Ecto neural progenitor cell (in vitro differentiated cells): ENCODE results near the gene MESD.
"Not testable (repeated sequence)": the region's sequence is repeated elsewhere in the genome, so short reads cannot be mapped to it uniquely, and the experiment has no call there.

Experiments
- DNase-seq: peaks from one replicate; pipeline ENCODE4 v3.0.0-alpha.2; 2018; ENCODE audit warnings: low spot score

MESD gene

DNA sequence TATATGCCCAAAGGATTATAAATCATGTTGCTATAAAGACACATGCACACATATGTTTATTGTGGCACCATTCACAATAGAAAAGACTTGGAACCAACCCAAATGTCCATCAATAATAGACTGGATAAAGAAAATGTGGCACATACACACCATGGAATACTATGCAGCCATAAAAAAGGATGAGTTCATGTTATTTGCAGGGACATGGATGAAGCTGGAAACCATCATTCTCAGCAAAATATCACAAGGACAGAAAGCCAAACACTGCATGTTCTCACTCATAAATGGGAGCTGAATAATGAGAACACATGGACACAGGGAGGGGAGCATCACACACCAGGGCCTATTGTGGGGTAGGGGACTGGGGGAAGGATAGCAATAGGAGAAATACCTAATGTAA is 24.2 kb downstream of the MESD start:
- not testable (repeated sequence) for DNase-seq

DNA sequence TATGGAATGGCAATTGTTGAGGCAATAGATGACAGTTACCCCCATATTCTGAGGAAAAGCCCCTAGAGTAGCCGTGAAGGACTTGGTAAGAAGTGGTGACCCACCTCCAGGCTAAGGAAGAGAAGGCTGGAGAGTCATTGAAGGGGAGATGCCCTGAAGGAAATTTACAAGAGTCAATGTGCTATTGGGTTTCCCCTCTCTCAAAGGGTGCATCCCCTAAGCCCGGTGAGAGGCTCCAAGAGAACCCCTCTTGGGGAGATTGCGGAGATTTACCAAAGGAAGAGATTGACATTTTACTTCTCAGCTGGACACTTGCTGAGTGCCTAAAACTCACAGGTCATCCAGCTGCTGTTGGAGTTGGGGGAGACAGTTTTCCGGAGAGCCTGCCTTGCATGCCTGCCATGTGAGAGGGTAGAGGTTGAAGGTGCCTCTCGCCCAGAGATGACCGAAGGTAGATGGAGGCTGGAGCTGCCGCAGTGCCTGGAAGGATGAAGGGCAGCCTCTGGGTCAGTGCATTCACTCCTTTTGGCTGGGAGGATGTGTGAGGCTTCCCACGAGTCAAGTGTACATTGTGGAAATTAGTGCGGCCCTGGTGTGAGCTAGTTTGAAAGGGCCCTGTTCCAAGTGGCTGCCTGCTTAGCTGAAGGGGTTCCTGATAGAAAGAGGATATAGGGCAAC is 30.7 kb downstream of the MESD start:
- no peak for DNase-seq

DNA sequence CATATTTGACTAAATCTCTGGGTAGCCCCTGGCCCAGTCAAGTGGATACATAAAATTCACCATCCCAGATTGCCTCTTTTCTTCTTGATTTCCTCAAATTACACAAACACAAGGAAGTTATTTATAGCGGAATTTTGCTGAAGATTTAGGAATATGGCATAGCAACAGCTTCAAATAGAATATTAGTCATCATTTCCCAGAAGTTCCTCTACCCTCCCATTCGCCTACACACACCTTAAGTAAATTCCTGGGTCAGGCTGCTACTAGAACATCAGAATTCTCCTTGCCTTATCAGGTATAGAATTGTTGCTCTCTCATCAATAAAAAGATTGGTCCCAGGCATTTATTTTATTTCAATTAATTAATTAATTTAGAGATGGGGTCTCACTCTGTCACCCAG is 31.6 kb downstream of the MESD start:
- DNase-seq: no peak

DNA sequence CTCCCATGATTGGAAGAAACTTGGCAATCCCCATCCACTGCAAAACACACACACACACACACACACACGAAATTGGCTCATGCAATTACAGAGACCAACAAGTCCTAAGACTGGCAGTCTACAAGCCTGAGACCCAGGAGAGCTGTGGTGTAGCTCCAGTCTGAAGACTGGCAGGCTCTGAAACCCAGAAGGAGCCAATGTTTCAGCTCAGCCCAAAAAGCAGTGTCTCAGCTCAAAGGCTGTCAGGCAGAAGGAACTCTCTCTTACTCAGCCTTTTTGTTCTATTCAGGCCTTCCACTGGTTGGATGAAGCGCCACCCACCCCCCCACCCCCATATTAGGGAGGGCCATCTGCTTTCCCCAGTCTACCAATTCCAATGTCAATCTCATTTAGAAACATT is 32.1 kb downstream of the MESD start:
- no peak for DNase-seq

DNA sequence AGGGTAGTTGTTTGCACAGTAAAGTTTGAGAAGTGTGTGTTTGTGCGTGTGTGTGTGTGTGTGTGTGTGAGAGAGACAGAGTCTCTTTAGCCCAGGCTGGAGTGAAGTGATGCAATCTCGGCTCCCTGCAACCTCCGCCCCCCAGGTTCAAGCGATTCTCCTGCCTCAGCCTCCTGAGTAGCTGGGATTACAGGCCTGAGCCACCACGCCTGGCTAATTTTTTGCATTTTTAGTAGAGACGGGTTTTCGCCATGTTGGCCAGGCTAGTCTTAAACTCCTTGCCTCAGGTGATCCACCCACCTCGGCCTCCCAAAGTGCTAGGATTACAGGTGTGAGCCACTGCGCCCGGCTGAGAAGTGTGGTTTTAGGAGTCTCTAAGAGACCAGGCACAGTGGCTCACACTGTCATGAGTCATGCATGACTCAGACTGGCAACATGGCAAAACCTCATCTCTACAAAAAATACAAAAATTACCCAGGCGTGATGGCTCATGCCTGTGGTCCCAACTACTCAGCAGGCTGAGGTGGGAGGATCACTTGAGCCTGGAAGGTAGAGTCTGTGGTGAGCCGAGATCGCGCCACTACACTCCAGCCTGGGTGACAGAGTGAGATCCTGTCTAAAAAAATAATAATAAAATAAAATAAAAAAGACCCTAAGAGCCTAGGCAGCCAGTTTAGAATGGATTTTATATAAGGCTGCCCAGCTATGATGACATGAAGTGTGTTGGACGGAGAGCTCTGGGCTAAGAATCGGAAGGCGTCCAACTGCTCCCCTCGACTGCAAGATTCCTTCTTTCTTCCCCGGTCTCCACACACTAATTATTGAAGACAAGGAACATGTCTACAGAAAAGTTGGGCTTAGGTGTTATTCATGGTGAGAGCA is 33.8 kb downstream of the MESD start:
- not testable (repeated sequence) for DNase-seq

DNA sequence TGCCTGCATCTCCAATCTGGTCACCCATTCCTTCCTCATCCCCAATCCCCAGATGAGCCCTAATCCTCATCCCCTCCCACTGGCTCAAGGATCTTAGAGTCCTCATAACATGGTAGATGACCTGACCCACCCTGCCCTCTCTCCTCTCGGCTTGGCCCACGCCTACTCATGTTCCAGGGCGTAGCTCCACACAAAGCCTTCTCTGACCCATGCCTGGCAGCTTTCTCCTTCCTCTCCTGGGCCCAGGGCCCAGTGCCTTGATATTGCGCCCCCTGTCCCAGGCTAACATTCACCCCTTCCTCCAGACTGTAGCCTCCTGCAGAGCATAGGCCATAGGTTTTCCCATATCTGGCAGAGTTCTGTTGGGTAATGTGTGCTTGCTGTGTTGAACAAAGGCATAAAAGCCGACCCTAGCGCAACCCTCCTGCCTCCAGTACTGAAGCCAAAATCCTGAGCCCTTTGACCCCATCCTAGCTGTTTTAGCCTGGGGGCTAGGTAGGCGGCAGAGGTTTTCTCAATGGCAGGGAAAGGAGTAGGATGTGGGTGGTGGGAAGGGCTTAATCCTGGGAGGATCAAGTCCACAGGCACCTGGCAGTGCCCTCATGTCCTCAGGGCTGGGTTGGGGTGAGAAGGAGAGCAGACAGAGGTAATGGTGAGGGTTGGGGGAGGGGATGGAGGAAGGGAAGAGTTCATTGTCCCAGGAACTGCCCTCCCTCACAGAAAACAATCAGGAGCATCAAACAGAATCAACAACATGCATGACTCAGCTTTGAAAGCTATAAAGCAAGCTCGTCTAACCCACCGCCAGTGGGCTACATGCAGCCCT is 35.5 kb downstream of the MESD start:
- no peak for DNase-seq

DNA sequence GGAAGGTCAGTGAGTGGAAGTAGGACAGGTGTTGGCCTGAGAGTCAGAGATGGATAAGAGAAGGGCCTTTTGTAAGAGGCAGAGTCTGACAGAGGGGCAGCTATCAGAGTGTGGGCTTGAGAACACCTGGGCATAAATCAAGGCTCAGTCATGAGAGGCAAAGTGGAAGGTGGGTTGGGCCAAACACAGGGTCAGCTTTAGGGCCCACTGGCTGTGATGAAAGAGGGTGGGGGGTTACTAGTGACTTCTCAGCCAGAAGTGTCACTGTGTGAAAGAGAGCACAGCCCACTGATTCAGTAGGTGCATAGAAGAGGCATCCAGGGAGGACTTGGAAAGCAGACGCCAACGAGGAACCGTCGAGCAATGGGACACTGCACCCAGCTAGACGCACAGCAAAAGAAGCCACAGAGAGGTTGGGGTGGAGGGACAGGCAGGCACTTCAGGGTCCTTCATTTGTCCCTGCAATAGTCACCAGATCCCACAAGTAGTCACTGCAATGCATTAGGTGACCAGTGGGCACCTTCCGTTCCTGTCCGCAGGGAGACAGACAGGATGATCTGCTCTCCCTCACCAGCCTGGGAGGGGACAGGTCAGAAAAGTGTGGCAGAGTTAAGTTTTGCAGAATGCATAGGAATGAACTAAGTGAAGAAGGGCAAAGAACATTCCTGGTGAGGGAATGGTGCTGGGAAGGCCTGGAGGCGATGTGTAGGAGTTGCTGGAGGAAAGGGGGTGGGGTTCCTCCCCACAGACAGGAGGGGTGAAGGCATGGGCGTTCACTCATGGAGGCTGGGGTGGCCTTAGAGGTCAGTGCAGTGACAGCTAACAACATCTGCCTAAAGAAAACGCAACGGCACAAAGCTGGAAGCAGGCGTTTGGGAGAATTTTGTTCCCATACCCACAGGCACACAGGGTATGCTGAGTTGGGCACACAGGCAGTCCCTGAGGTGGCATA is 36.3 kb downstream of the MESD start:
- no peak for DNase-seq

DNA sequence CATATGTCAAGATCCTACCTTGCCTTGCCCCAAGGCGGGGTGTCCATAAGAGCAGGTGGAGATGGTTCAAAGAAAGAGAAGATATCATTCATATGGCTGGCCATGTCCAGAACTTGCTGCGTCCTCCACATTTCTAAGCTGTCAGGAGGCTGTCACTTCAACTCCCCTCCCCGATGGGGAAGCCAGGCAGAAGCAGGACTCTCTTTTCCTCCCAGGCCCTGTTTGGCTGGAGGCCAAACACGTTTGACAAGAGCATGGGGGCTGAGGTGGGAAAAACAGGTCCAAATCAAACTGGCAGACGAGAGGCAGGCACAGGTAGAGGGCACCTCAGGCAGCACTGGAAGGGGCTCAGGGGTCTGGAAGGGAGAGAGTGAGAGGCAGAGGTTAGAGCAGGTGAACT is 37.7 kb downstream of the MESD start:
- no peak for DNase-seq

DNA sequence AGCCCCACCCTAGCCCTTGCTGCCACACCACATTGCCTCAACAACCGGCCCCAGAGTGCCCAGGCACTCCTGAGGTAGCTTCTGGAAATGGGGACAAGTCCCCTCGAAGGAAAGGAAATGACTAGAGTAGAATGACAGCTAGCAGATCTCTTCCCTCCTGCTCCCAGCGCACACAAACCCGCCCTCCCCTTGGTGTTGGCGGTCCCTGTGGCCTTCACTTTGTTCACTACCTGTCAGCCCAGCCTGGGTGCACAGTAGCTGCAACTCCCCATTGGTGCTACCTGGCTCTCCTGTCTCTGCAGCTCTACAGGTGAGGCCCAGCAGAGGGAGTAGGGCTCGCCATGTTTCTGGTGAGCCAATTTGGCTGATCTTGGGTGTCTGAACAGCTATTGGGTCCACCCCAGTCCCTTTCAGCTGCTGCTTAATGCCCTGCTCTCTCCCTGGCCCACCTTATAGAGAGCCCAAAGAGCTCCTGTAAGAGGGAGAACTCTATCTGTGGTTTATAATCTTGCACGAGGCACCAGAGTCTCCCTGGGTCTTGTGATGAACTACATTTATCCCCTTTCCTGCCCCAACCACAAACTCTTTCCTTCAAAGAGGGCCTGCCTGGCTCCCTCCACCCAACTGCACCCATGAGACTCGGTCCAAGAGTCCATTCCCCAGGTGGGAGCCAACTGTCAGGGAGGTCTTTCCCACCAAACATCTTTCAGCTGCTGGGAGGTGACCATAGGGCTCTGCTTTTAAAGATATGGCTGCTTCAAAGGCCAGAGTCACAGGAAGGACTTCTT is 39.1 kb downstream of the MESD start:
- no peak for DNase-seq

DNA sequence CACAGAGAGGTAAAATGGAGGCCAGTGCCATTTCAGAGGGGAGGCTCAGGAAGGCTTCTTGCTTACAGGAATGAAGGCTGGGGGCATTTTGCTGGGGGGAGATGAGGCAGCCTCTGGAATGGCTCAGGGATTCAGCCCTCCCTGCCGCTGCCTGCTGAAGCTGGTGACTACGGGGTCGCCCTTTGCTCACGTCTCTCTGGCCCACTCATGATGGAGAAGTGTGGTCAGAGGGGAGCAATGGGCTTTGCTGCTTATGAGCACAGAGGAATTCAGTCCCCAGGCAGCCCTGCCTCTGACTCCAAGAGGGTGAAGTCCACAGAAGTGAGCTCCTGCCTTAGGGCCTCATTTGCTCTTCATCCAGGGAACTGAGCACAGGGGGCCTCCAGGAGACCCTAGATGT is 39.9 kb downstream of the MESD start:
- no peak for DNase-seq

DNA sequence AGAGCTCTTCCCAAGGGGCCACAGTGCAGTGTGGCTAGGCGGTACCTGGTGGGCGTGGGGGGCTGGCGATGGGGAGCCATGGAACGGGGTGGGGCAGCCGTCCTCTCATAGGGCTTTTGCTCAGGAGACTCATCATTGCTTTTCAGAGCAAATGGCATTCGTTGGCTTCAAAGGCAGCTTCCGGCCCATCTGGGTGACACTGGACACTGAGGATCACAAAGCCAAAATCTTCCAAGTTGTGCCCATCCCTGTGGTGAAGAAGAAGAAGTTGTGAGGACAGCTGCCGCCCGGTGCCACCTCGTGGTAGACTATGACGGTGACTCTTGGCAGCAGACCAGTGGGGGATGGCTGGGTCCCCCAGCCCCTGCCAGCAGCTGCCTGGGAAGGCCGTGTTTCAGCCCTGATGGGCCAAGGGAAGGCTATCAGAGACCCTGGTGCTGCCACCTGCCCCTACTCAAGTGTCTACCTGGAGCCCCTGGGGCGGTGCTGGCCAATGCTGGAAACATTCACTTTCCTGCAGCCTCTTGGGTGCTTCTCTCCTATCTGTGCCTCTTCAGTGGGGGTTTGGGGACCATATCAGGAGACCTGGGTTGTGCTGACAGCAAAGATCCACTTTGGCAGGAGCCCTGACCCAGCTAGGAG is 40.8 kb downstream of the MESD start:
- no peak for DNase-seq

DNA sequence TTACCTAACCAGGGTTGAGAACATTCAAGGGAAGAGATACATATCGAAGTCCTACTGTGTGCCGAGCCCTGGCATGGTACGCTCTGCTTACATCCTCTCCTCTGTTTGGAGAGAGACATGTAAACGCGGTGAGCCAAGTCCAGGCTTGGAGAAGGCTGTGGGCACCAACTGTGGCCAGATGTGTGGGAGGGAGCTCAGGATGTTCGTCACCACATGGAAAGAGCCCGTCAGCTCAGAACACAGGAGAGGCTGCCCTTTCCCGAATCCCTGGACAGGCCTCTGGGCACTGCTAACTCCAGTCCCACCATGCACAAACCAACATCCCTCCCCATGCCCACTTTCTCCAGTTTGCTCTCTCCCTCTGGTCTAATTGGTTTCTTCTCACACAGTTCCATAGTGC is 43.0 kb downstream of the MESD start:
- no peak for DNase-seq

DNA sequence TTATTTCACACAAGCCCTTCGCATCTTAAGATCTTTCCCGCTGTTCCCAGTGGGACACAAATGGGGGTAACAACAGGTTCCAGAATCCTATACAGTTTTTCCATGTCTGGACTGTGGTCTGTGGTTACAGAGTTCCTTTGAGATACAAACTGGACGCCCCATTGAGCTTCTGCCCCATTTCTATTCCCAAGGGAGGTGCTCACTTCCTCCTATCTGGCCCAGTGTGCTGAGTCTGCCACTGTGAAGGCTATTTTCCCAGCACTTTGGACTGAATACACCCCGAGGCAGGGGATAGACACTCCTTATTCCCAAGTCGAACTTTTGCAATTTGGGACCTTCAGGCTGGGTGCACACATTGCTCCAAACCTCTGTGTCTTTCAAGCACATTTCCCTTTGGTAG is 44.0 kb downstream of the MESD start:
- no peak for DNase-seq

DNA sequence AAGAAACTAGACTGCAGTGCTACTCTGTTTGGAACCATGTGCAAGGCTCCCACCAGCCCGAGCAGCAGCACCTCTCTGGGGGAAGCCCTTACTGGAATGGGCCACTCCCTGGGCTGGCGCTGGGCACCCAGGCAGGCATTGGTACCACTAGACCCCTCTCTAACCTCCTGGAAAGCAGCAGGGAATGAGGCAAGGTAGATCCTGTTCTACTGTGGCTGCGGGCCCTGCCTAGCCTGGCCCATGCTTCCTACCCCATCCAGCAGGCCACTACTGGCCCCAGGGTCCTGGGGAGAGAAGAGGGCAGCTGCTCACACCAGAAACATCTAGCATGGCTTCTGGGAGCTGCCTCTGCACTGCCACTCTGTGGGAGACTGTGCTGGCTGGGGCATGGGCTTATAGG is 44.8 kb downstream of the MESD start:
- DNase-seq: no peak

DNA sequence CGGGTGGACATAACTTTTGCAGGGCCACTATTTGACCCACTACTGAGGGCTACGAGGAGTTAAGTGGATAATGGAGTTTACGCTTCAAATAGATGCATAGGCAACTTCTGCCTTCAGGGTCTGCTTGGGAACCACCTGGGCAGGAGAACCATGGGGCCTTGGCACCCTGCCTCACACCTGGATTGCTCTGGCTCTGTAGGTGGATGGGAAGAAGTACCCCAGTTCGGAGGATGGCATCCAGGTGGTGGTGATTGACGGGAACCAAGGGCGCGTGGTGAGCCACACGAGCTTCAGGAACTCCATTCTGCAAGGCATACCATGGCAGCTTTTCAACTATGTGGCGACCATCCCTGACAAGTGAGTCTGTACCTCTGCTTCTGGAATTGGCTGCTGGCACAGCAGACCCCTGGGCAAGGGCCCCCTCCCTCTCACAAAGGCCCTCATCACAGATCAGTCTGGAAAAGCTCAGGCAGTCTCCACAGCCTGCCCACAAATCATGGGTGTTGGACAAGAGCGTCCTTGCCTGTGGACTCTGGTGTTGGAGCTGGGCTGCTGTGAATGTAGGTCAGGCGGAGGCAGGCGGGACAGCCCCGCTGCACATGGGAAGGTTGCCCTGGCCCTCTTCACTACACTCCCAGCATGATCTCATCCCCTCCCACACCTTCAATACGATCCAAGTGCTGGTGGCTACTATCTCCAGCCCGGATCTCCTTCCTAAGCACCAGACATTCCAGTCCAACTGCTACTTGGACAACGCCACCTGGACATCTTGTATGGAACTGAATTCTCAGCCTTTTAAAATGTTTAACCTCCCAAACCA is 46.7 kb downstream of the MESD start:
- no peak for DNase-seq

DNA sequence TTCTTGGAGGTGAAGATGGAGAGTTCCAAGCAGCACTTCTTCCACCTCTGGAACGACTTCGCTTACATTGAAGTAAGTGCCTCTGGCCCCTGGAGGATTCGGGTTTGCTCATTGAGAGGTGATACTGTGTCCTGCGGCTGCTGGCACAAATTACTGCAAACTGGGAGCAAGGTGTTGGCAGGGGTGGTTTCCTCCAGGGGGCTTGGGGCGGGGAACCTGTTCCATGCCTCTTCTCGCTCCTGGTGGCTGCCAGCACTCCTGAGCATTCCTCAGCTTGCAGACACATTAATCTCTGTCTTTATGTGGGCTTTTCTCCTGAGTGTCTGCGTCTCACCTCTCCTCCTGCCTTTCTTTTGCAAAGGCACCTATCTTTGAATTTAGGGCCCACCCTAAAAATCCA is 47.4 kb downstream of the MESD start:
- no peak for DNase-seq

DNA sequence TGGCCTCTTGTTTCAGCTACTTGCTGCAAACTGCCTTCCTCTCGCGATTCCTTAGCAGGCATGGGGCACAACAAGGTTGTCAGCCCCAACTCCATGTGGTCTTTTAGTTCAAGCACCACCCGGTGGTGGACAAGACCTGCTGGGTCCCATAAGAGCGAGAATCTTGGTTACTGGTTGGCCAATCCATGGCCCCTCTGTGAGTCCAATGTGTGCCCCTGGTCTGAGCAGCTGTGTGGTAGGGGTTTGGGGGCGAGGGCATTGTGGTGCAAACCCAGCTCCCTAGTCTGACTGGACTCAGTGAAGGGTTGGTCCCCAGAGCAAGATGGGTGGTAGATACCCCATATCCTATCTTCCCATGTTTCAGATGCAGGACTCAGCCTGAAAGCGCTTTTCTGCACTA is 48.8 kb downstream of the MESD start:
- no peak for DNase-seq

DNA sequence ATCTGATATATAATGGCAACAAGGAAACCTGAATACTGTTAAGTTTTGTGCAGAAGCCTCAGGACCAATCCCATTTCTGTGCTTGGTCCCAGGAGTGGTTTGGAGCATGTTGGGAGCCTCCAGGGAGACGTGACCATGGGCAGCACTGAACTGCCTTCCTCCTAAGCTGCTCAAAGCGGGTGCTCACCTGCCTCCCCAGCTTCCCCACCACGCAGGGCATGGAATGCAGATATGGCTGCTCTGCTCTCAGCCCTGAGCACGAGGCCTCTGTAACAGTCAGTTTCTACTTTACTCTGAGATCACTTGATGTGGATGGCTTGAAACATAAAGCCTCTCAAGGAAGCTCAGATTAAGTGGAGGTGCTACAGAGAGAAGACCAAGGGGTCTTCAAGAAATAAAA is 49.3 kb downstream of the MESD start:
- no peak for DNase-seq

DNA sequence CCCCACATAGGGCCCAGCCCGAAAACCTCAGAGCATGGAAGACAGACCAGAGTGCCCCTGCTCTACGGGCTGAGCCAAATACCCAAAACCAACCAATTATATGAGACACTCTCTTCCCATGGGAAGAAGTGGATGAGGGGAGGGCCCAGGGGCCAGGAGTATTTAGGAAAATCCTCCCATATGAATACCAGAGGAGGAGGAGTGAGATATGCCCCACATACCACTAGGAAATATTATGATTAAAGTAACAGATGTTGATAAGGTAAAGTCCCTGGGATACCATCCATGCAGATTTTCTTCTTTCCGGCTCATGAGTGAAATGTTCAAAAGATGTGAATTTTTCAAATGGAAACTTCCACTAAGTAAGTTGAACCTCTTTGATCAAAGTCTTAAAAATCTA is 50.4 kb downstream of the MESD start:
- no peak for DNase-seq
